Upper lobe of right lung (tissue), 1 donor: ENCODE results near the gene YIPF6. TPM values are rescaled to one million over a fixed set of nuclear protein-coding genes. Genes with fewer than 3 reads are reported as not detected.

Source experiments
- ATAC-seq: fragments of 200-7000 bp; cut with Tn5 transposase; one replicate; pipeline ENCODE4 v1.9.1; 2020; ENCODE audit warnings: mild to moderate bottlenecking, moderate library complexity
- DNase-seq: peaks from one replicate; pipeline ENCODE4 v3.0.0-alpha.2; 2020
- H3K27ac ChIP-seq: fragments of 200-600 bp; one replicate; pipeline ENCODE4 v1.8.0; 2022
- H3K27me3 ChIP-seq: fragments of 200-600 bp; one replicate; pipeline ENCODE4 v1.8.0; 2022; ENCODE audit warnings: mild to moderate bottlenecking
- H3K36me3 ChIP-seq: fragments of 200-600 bp; one replicate; pipeline ENCODE4 v1.8.0; 2022
- H3K4me1 ChIP-seq: fragments of 200-600 bp; one replicate; pipeline ENCODE4 v1.8.0; 2022
- H3K4me3 ChIP-seq: fragments of 200-600 bp; one replicate; pipeline ENCODE4 v1.8.0; 2022; ENCODE audit warnings: mild to moderate bottlenecking
- H3K9me3 ChIP-seq: fragments of 200-600 bp; one replicate; pipeline ENCODE4 v1.8.0; 2022
- intact Hi-C: fragments of 100-400 bp; cut with DNase I; formaldehyde crosslinking; loops from one replicate; pipeline ENCODE4 v1.11.0; 2022
- long read RNA-seq: library from polyadenylated mRNA; unstranded; transcript quantifications from one replicate; pipeline ENCODE4 v2.0.0, GENCODE V29; 2021
- total RNA-seq: library from RNA; stranded (reverse); fragmentation: NEBNext Ultra II Directional; extraction: Animal tissue kit (Norgen Biotek cat#: 25700); gene quantifications from one replicate; pipeline ENCODE4 v1.2.1, GENCODE V29; 2021
- TF ChIP-seq, protein P1 (sequence below): fragments of 200-600 bp; IDR thresholded peaks from one replicate; pipeline ENCODE4 v1.8.0; 2022; ENCODE audit warnings: antibody characterized with exemption
- donor health status: DM: no; HTN: yes; CAD: no; lungs with severe emphysema.

Gene YIPF6, protein sequence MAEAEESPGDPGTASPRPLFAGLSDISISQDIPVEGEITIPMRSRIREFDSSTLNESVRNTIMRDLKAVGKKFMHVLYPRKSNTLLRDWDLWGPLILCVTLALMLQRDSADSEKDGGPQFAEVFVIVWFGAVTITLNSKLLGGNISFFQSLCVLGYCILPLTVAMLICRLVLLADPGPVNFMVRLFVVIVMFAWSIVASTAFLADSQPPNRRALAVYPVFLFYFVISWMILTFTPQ
- 44.5 TPM for total RNA-seq
- long read RNA-seq, full-length matches to known transcripts = 56 of 64 reads
- long read RNA-seq, partial matches to known transcripts = 4 of 64 reads
- long read RNA-seq, other reads (novel, unspliced or antisense) = 4 of 64 reads

- Histone ChIP-seq H3K27me3 (no peaks in the 10 kb centered on the region), H3K4me1 (peaks cover 9% of the 10 kb centered on the region), H3K4me3 (peak within 1 kb of the TSS; percentile 69), H3K27ac (peak within 1 kb of the TSS; percentile 94), H3K9me3 (no peaks in the 10 kb centered on the region), H3K36me3 (no peaks in the 10 kb centered on the region)
- ATAC-seq (peak; percentile 99), DNase-seq (peak; percentile 89)
- intact Hi-C loops = no loop called here
- TF ChIP-seq, protein P1, sequence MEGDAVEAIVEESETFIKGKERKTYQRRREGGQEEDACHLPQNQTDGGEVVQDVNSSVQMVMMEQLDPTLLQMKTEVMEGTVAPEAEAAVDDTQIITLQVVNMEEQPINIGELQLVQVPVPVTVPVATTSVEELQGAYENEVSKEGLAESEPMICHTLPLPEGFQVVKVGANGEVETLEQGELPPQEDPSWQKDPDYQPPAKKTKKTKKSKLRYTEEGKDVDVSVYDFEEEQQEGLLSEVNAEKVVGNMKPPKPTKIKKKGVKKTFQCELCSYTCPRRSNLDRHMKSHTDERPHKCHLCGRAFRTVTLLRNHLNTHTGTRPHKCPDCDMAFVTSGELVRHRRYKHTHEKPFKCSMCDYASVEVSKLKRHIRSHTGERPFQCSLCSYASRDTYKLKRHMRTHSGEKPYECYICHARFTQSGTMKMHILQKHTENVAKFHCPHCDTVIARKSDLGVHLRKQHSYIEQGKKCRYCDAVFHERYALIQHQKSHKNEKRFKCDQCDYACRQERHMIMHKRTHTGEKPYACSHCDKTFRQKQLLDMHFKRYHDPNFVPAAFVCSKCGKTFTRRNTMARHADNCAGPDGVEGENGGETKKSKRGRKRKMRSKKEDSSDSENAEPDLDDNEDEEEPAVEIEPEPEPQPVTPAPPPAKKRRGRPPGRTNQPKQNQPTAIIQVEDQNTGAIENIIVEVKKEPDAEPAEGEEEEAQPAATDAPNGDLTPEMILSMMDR = no peak
These were observed at the start of gene YIPF6 for GRCh38 chrX:68498508-68499379. Gene YIPF6 (plus strand): TSS chrX:68499051. CDS start chrX:68499067, 16 bp downstream.

DNA sequence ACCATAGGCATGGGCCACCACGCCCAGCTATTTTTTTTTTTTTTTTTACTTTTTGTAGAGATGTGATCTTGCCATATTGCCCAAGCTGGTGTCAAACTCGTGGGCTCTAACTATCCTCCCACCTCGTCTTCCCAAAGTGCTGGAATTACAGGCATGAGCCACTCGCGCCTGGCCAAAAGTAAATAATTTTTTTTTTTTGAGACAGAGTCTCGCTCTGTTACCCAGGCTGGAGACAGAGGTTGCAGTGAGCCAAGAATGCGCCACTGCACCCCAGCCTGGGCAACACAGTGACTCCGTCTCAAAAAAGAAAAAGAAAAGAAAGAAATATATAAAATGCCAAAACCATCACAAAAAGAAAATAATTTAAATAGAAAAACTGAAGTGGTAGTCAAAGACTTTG is 47.1 kb upstream of the YIPF6 start:
- no peaks in the 10 kb centered on the region for H3K4me1 ChIP-seq
- ATAC-seq = no peak
- no peaks in the 10 kb centered on the region for H3K36me3 ChIP-seq
- H3K27ac ChIP-seq = no peak overlapping the region
- H3K4me3 ChIP-seq = no peak overlapping the region
- no peaks in the 10 kb centered on the region for H3K9me3 ChIP-seq
- intact Hi-C loops = no loop called here
- TF ChIP-seq, protein P1 = no peak
- no peak for DNase-seq
- H3K27me3 ChIP-seq = no peaks in the 10 kb centered on the region

- H3K4me3 ChIP-seq = no peak overlapping the region
- H3K4me1 ChIP-seq = no peaks in the 10 kb centered on the region
- H3K27ac ChIP-seq = no peak overlapping the region
- no peaks in the 10 kb centered on the region for H3K27me3 ChIP-seq
- H3K36me3 ChIP-seq = no peaks in the 10 kb centered on the region
- TF ChIP-seq, protein P1 = no peak
- intact Hi-C loops = no loop called here
- DNase-seq (no peak), ATAC-seq (no peak)
- H3K9me3 ChIP-seq = no peaks in the 10 kb centered on the region
These were observed 44.2 kb upstream of the YIPF6 start for GRCh38 chrX:68454476-68455150.

DNA sequence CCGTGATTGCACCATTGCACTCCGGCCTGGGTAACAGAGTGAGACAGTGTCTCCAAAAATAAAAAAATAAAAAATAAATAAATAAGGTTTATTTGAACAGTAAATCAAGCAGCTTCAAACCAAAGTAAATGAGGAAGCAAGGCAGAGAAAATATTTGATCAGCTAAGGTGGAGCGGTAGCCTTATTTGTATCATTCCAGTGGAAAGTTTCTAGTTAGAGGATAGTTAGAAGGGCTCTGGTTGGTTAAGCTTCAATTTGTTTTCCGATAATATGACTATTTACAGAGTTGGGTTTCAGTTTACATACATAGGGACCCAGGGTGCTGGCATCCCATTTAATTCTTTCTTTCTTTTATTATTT is 43.7 kb upstream of the YIPF6 start:
- DNase-seq (no peak), ATAC-seq (no peak)
- H3K9me3 ChIP-seq = no peaks in the 10 kb centered on the region
- H3K27ac ChIP-seq = no peak overlapping the region
- no peaks in the 10 kb centered on the region for H3K36me3 ChIP-seq
- intact Hi-C loops = no loop called here
- H3K4me3 ChIP-seq = no peak overlapping the region
- no peaks in the 10 kb centered on the region for H3K4me1 ChIP-seq
- TF ChIP-seq, protein P1 = no peak
- no peaks in the 10 kb centered on the region for H3K27me3 ChIP-seq

DNA sequence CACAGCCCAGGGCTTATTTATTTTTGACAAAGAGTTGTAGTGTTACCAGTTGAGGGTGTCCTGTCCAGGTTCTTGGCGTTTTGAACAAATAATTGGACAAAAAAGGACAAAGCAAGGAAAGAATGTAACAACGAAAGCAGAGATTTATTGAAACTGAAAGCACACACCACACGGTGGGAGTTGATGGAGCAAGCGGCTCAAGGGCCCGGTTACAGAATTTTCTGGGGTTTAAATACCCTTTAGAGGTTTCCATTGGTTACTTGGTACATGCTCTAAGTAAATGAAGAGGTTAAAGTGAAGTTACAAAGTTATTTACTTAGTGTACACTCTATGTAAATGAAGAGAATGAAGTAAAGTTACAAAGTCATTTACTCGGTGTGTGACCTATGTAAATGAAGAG is 37.8 kb upstream of the YIPF6 start:
- intact Hi-C loops = loop anchor here (10.0 kb wide), 1 partner anchor 266 kb away; no protein-coding TSS in a partner anchor
- no peak for ATAC-seq
- no peaks in the 10 kb centered on the region for H3K9me3 ChIP-seq
- no peaks in the 10 kb centered on the region for H3K27me3 ChIP-seq
- H3K4me1 ChIP-seq = no peaks in the 10 kb centered on the region
- no peak for DNase-seq
- TF ChIP-seq, protein P1 = no peak
- peak overlapping the region; percentile 11 for H3K27ac ChIP-seq
- H3K36me3 ChIP-seq = no peaks in the 10 kb centered on the region
- no peak overlapping the region for H3K4me3 ChIP-seq
